ENCODE measurements around the gene PSAP.

PSAP gene

GRCh38 chr10:71824333-71824732 is 26.7 kb downstream of the PSAP start:
- DNase-seq: no peak

GRCh38 chr10:71823356-71823755 is 27.7 kb downstream of the PSAP start:
- DNase-seq: no peak

- peak in 2 of 5 experiments; percentile 15 to 74 for DNase-seq
These were observed 28.9 kb downstream of the PSAP start for GRCh38 chr10:71821909-71822763.

- no peak for DNase-seq
These were observed 30.1 kb downstream of the PSAP start for GRCh38 chr10:71820966-71821365.

GRCh38 chr10:71819985-71820384 is 31.1 kb downstream of the PSAP start:
- DNase-seq: no peak

- DNase-seq: no peak
These were observed 31.6 kb downstream of the PSAP start for GRCh38 chr10:71819441-71819861.

- DNase-seq: no peak
These were observed 32.3 kb downstream of the PSAP start for GRCh38 chr10:71818674-71819260.

GRCh38 chr10:71817831-71818655 is 33.0 kb downstream of the PSAP start:
- no peak for DNase-seq

GRCh38 chr10:71816936-71817618 is 34.0 kb downstream of the PSAP start:
- DNase-seq: no peak

- DNase-seq: no peak
These were observed 34.6 kb downstream of the PSAP start for GRCh38 chr10:71816421-71816851.

- no peak for DNase-seq
These were observed 35.4 kb downstream of the PSAP start for GRCh38 chr10:71815515-71816130.

- no peak for DNase-seq
These were observed 36.1 kb downstream of the PSAP start for GRCh38 chr10:71814922-71815411.

- no peak for DNase-seq
These were observed 38.0 kb downstream of the PSAP start for GRCh38 chr10:71812913-71813590.

GRCh38 chr10:71812016-71812912 is 38.8 kb downstream of the PSAP start:
- peak; percentile 53 to 73 (median 64) for DNase-seq

GRCh38 chr10:71811351-71811750 is 39.7 kb downstream of the PSAP start:
- no peak for DNase-seq

GRCh38 chr10:71810048-71810750 is 40.9 kb downstream of the PSAP start:
- no peak for DNase-seq

GRCh38 chr10:71809628-71810027 is 41.4 kb downstream of the PSAP start:
- no peak for DNase-seq

GRCh38 chr10:71807557-71808510 is 43.2 kb downstream of the PSAP start:
- no peak for DNase-seq

Data from T-helper 2 cell (primary cell).